Activated CD4-positive, alpha-beta T cell treated with anti-CD3 and anti-CD28 coated beads for 36 hours (primary cell): ENCODE results near the gene SHLD1. TPM values are rescaled to one million over a fixed set of nuclear protein-coding genes. Genes with fewer than 3 reads are reported as not detected.
A peak's percentile ranks its signal among the peaks of the same experiment; 100 is the strongest.
"Not testable (repeated sequence)": the region's sequence is repeated elsewhere in the genome, so short reads cannot be mapped to it uniquely, and the experiment has no call there.

ENCODE experiments used
- ATAC-seq: fragments of 200-7000 bp; cut with Tn5 transposase; one replicate; pipeline ENCODE4 v1.10.0; 2021; ENCODE audit warnings: mild to moderate bottlenecking, moderate library complexity
- CTCF ChIA-PET: fragments of 350-600 bp; sonication (Branson Sonifier 250); formaldehyde crosslinking; loops from one replicate; lab custom pipeline; 2021; ENCODE audit warnings: antibody characterized with exemption; lab: Charles Lee
- POLR2A ChIA-PET: fragments of 350-600 bp; sonication (Branson Sonifier 250); formaldehyde crosslinking; loops from one replicate; lab custom pipeline; 2021; ENCODE audit warnings: antibody characterized with exemption, inconsistent platforms; lab: Charles Lee
- DNase-seq: peaks from one replicate; pipeline ENCODE4 v3.0.0-alpha.2; 2020
- H3K27ac Mint-ChIP-seq: one replicate; pipeline ENCODE4 v1.8.0; 2021; ENCODE audit warnings: mixed read lengths
- H3K27me3 Mint-ChIP-seq: one replicate; pipeline ENCODE4 v1.8.0; 2021; ENCODE audit warnings: mixed read lengths
- H3K36me3 Mint-ChIP-seq: one replicate; pipeline ENCODE4 v1.8.0; 2021; ENCODE audit warnings: low read depth, mixed read lengths
- H3K4me1 Mint-ChIP-seq: one replicate; pipeline ENCODE4 v1.8.0; 2021; ENCODE audit warnings: mixed read lengths
- H3K4me3 Mint-ChIP-seq: one replicate; pipeline ENCODE4 v1.8.0; 2021; ENCODE audit warnings: mild to moderate bottlenecking, moderate library complexity, mixed read lengths
- H3K9me3 Mint-ChIP-seq: one replicate; pipeline ENCODE4 v1.8.0; 2021; ENCODE audit warnings: low read depth, mixed read lengths
- intact Hi-C, 2 experiments: fragments of 100-400 bp; cut with DNase I in 1 of 2; cut with micrococcal nuclease in 1 of 2; formaldehyde crosslinking; loops; one replicate each; pipeline versions ENCODE4 v1.14.2 to v1.15.1; 2022 to 2024; cut with DNase I, micrococcal nuclease
- total RNA-seq, 2 experiments: library from RNA; stranded (reverse); gene quantifications; one replicate each; pipeline ENCODE4 v1.2.3, GENCODE V29; 2021

SHLD1 gene, protein sequence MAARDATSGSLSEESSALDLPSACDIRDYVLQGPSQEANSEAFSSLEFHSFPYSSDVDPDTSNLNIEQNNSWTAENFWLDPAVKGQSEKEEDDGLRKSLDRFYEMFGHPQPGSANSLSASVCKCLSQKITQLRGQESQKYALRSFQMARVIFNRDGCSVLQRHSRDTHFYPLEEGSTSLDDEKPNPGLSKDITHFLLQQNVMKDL
- total RNA-seq, result 10 to 100 TPM; 10.4 to 10.5 TPM

DNA sequence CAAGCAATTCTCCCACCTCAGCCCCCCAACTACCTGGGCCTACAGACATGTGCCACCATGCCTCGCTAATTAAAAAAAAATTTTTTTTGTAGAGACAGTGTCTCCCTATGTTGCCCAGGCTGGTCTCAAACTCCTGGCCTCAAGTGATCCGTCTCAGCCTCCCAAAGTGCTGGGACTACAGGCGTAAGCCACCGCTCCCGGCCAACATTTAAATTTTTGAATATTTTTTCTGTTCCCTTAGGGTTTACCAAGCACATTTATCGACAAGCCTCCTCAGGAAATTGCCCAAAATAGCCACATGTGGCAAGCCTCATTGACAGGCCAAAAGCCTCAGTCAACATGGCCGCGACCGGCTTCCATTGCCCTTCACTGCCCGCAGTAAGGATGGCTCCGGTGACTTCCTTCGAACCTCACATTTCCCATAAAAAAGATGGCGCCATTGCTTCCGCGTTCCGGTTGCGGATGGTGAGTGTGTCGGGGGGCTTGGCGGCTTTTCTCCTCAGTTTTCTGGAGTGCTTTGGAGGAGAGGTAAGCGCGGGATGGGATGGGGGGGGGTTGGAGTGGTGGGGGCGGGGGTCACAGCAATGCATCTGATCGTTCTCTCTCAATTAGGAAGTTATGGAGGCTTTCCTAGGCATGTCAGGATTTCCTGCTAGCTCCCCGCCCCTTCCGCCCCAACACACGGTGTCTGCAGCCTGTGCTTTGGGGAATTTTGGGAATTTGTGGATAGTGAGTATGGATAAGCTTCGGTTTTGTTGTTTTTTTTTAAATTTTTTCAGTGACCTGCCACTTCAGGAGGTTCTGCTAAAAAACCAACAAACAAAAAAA lies at the start of gene SHLD1:
Gene SHLD1 (plus strand): TSS at position 450 of the 828 bp plus-strand sequence. CDS start 22,465 bp downstream, outside the sequence.
- DNase-seq (peak; percentile 89), ATAC-seq (peak; percentile 98)
- Mint-ChIP-seq H3K9me3 (no peaks in the 10 kb centered on the region), H3K4me1 (peaks cover 19% of the 10 kb centered on the region), H3K27me3 (no peaks in the 10 kb centered on the region), H3K4me3 (peak within 1 kb of the TSS; percentile 86), H3K27ac (peak within 1 kb of the TSS; percentile 94), H3K36me3 (peaks cover 5% of the 10 kb centered on the region)
- intact Hi-C loops, result loop anchor here (1.0 to 10.0 kb wide), 5 partner anchors 33 to 625 kb away; partner anchors contain the start of genes CDS2 (in 1 of the 2), MCM8 (in 1 of the 2) and TRMT6 (in 1 of the 2)
- POLR2A ChIA-PET, result interaction anchor here (0.6 to 0.9 kb wide), 2 partner anchors 35 to 631 kb away, joined by 3 to 4 read pairs; partner anchors contain the start of gene PCNA
- CTCF ChIA-PET, result no interaction called here

DNA sequence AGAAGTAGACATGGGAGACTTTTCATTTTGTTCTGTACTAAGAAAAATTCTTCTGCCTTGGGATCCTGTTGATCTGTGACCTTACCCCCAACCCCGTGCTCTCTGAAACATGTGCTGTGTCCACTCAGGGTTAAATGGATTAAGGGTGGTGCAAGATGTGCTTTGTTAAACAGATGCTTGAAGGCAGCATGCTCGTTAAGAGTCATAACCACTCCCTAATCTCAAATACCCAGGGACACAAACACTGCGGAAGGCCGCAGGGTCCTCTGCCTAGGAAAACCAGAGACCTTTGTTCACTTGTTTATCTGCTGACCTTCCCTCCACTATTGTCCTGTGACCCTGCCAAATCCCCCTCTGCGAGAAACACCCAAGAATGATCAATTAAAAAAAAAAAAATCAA lies 47.9 kb upstream of the SHLD1 start:
- H3K9me3 Mint-ChIP-seq, ATAC-seq, H3K27me3 Mint-ChIP-seq, H3K4me1 Mint-ChIP-seq, POLR2A ChIA-PET, DNase-seq, H3K36me3 Mint-ChIP-seq, intact Hi-C loops, H3K4me3 Mint-ChIP-seq, CTCF ChIA-PET, H3K27ac Mint-ChIP-seq: not testable (repeated sequence)

DNA sequence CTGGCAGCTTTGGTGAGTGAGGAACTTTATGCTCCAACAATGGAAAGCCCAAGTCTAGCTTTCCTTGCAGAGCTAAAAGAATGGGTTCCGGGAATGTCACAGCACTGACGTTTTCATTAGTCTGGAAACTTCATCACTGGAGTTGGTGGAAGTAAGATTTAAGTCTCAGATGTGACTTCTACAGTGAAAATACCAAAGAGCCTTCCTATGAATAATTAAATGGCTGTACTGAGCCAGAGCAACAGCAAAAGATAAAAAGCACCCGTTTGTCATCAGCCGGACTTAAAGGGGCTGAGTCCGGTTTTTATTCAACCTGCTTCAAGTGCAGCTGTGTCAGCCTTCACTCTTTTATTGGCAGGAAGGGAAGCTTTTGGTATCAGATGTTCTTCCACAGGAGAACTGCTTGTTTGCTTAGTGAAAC lies 46.5 kb upstream of the SHLD1 start:
- Mint-ChIP-seq H3K36me3 (no peaks in the 10 kb centered on the region), H3K4me3 (no peak overlapping the region), H3K4me1 (no peaks in the 10 kb centered on the region), H3K27ac (no peak overlapping the region), H3K9me3 (no peaks in the 10 kb centered on the region), H3K27me3 (peaks cover 2% of the 10 kb centered on the region)
- ATAC-seq (no peak), DNase-seq (no peak)
- CTCF ChIA-PET, result interaction anchor here (1.0 kb wide), 1 partner anchor 174 kb away, joined by 3 read pairs; no protein-coding TSS in a partner anchor
- intact Hi-C loops, result no loop called here
- POLR2A ChIA-PET, result interaction anchor here (0.6 kb wide), 1 partner anchor 352 kb away, joined by 5 read pairs; no protein-coding TSS in a partner anchor

DNA sequence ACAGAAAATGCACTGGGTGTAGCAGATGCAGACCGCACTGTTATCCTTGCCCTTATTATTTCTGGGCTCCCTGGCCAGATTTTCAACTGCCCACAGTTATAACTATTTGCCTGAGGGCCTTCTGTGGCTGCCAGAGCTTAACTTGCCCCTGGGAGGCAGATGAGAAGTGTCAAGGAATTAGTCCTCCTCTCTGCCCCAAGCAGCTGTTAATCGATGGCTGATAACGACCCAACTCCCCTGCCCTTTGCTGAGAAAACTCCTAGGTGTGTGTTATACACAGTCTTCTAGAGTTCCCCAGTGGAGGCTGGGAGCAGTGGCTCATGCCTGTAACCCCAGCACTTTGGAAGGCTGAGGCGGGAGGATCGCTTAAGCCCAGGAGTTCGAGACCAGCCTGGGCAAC lies 44.4 kb upstream of the SHLD1 start:
- no peak for DNase-seq
- ATAC-seq, result no peak
- intact Hi-C loops, result no loop called here
- ChIA-PET POLR2A (no interaction called here), CTCF (interaction anchor here (0.6 kb wide), 1 partner anchor 138 kb away, joined by 3 read pairs; no protein-coding TSS in a partner anchor)
- no peaks in the 10 kb centered on the region for H3K36me3 Mint-ChIP-seq
- no peak overlapping the region for H3K27ac Mint-ChIP-seq
- H3K4me3 Mint-ChIP-seq, result no peak overlapping the region
- H3K9me3 Mint-ChIP-seq, result no peaks in the 10 kb centered on the region
- H3K27me3 Mint-ChIP-seq, result peaks cover 2% of the 10 kb centered on the region
- no peaks in the 10 kb centered on the region for H3K4me1 Mint-ChIP-seq

DNA sequence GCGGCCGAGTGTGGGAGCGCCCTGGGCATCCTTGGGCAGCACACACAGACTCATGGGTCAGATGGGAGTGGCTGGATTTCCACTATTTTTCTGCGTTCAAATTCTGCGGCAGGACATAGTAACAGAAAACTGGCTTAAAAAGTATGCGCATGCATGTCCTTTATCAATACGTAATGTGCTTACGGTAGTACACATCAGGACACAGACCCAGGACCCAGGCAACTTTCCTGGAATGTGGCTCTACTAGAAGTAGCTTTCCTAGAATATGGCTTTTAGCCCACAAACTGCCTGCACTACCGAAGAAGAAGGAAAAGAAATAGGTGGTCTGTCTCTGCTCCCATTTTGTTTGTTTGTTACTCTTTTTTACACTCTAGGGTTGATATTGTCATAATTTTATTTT lies 43.4 kb upstream of the SHLD1 start:
- Mint-ChIP-seq H3K36me3 (no peaks in the 10 kb centered on the region), H3K9me3 (no peaks in the 10 kb centered on the region), H3K4me3 (no peak overlapping the region), H3K27me3 (peaks cover 2% of the 10 kb centered on the region), H3K4me1 (no peaks in the 10 kb centered on the region), H3K27ac (no peak overlapping the region)
- intact Hi-C loops, result no loop called here
- DNase-seq (no peak), ATAC-seq (no peak)
- CTCF ChIA-PET, result no interaction called here
- POLR2A ChIA-PET, result no interaction called here

DNA sequence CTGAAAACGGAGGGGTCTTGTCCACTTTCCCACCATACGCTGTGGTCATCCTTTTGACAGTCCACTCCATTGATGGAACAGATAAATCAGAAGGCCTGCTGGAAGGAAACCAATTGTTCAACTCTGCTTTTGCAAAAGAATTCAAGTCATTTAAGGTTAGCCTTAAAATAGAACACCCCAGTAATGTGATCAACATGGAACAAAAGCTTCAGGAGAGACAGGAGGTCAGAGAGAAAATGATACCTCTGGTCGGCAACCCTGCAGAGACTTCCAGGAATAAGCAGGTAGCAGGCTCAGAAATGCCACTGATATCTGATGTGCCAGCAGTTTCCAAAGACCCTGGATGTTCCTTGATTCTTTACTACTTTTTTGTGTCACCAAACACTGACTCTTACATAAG lies 39.6 kb upstream of the SHLD1 start:
- CTCF ChIA-PET, result interaction anchor here (0.6 kb wide), 1 partner anchor 82 kb away, joined by 3 read pairs; no protein-coding TSS in a partner anchor
- intact Hi-C loops, result no loop called here

DNA sequence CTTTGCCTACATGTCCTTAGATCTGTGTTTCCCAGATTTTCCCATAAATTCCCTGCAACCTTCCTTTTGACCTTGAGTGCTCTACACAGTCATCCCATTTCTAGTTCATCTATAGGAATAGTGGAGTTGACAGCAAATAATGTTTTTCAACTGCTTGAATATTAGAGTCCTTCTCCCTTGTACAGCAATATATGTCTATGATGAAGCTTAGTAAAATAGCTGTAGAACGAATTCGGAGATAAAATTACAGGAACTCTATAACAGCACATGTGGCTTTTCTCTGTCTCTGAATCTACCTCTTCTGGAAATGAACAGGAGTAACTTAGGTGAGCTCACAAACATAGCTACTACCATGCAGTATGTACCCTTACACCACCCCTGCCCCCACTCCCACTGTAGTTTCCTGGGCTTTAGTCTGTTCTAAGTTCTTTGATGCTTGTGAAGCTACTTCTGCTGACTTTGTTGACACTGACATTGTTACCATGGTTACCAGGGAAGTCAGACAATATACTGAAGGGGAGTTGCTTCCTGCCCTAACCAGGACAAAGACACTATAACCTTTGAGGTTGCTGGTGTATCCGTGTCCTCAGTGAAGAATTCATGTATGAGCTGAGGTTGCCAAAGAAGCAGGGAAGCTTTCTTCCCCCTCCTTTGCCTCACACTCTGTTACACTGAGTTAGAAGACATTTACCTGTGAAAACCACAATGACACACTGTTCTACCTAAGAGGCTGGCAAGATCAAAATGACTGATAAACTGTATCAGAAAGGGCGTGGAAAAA lies 35.8 kb upstream of the SHLD1 start:
- H3K9me3 Mint-ChIP-seq, result peaks cover 2% of the 10 kb centered on the region
- intact Hi-C loops, result loop anchor here (1.0 to 5.0 kb wide), 5 partner anchors 36 to 60 kb away; partner anchors contain the start of gene SHLD1 (in 2 of the 2)
- CTCF ChIA-PET, result interaction anchor here (0.5 to 1.8 kb wide), 8 partner anchors 57 to 270 kb away, joined by 3 to 7 read pairs (median 4); no protein-coding TSS in a partner anchor
- POLR2A ChIA-PET, result interaction anchor here (0.8 to 1.4 kb wide), 4 partner anchors 36 to 129 kb away, joined by 3 to 10 read pairs (median 6); partner anchors contain the start of gene SHLD1
- no peaks in the 10 kb centered on the region for H3K27me3 Mint-ChIP-seq
- peak overlapping the region; percentile 82 for H3K27ac Mint-ChIP-seq
- peak; percentile 69 for DNase-seq
- no peak overlapping the region for H3K4me3 Mint-ChIP-seq
- peaks cover 34% of the 10 kb centered on the region for H3K4me1 Mint-ChIP-seq
- peaks cover 3% of the 10 kb centered on the region for H3K36me3 Mint-ChIP-seq
- ATAC-seq, result peak; percentile 93

More for the DNA sequence above, 39.6 kb upstream of the SHLD1 start:
- no peak overlapping the region for H3K4me3 Mint-ChIP-seq
- H3K36me3 Mint-ChIP-seq, result no peaks in the 10 kb centered on the region
- DNase-seq, result no peak
- peaks cover 2% of the 10 kb centered on the region for H3K9me3 Mint-ChIP-seq
- peaks cover 21% of the 10 kb centered on the region for H3K4me1 Mint-ChIP-seq
- peaks cover 2% of the 10 kb centered on the region for H3K27me3 Mint-ChIP-seq
- H3K27ac Mint-ChIP-seq, result no peak overlapping the region
- POLR2A ChIA-PET, result no interaction called here
- ATAC-seq, result no peak

DNA sequence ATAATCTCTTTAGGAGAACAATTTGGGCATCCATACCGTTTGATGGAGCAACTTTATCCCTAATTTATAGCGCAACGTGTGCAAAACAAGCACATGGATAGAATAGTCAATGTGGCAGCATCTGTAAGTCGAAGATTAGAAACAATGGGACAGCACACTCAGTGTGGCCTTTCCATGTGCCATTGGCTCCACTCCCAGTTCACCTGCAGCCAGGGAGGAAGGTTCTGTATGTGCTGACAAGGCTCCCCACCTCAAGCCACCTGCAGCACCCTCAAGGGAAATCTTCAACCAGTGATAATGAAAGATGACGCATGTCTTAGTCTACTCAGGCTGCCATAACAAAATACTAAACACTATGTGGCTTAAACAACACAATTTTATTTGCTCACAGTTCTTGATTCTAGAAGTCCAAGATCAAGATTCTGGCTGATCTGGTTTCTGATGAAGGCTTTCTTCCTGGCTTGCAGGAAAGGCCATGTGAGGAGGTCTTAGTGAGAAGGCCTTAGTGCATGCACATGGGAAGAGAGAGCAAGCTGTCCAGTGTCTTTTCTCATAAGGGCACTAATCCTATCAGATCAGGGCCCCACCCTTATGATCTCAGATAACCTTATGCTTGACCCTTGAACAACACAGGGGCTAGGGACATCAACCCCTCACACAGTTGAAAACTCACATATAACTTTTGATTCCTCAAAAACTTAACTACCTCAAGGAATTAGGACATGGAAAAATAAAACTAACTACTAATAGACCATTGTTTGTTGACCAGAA lies 34.9 kb upstream of the SHLD1 start:
- Mint-ChIP-seq H3K27me3 (no peaks in the 10 kb centered on the region), H3K9me3 (peaks cover 2% of the 10 kb centered on the region), H3K36me3 (peaks cover 3% of the 10 kb centered on the region), H3K27ac (peak overlapping the region; percentile 82), H3K4me3 (no peak overlapping the region), H3K4me1 (peaks cover 41% of the 10 kb centered on the region)
- peak; percentile 59 for ATAC-seq
- DNase-seq, result peak; percentile 53
- CTCF ChIA-PET, result interaction anchor here (0.6 to 1.8 kb wide), 8 partner anchors 10 to 271 kb away, joined by 3 to 7 read pairs (median 4); no protein-coding TSS in a partner anchor
- POLR2A ChIA-PET, result interaction anchor here (0.8 to 1.4 kb wide), 4 partner anchors 35 to 128 kb away, joined by 3 to 10 read pairs (median 6); partner anchors contain the start of gene SHLD1
- intact Hi-C loops, result loop anchor here in 1 of 2 experiments (5.0 kb wide), 1 partner anchor 37 kb away; the partner anchor contains the start of gene SHLD1

DNA sequence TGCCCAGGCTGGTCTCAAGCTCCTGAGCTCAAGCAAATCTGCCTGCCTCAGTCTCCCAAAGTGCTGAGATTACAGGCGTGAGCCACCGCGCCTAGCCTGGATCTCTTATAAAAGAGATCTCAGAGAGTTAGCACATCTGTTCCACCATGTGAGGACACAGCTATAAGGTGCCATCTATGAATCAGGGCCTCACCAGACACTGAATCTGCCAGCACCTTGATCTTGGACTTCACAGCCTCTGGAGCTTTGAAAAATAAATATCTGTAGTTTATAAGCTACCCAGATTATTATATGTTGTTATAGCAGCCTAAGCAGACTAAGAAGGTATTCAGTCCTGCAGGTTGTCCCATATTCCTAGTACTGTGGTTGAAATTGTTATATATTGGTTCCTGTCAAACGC lies 33.2 kb upstream of the SHLD1 start:
- Mint-ChIP-seq H3K4me1 (peaks cover 42% of the 10 kb centered on the region), H3K27me3 (no peaks in the 10 kb centered on the region), H3K36me3 (peaks cover 3% of the 10 kb centered on the region), H3K4me3 (no peak overlapping the region), H3K9me3 (peaks cover 2% of the 10 kb centered on the region), H3K27ac (no peak overlapping the region)
- ChIA-PET CTCF (interaction anchor here (1.4 kb wide), 1 partner anchor 26 kb away, joined by 4 read pairs; no protein-coding TSS in a partner anchor), POLR2A (interaction anchor here (0.7 kb wide), 1 partner anchor 108 kb away, joined by 4 read pairs; no protein-coding TSS in a partner anchor)
- ATAC-seq, result no peak
- intact Hi-C loops, result loop anchor here in 1 of 2 experiments (5.0 kb wide), 1 partner anchor 35 kb away; the partner anchor contains the start of gene SHLD1
- no peak for DNase-seq
